ENCODE results near the gene TBC1D24. TPM values are rescaled to one million over a fixed set of nuclear protein-coding genes. Genes with fewer than 3 reads are reported as not detected.
"Not testable (repeated sequence)": the region's sequence is repeated elsewhere in the genome, so short reads cannot be mapped to it uniquely, and the experiment has no call there.

The TBC1D24 gene
- total RNA-seq, 8 experiments from 2014 or later: 12.3 to 23.5 (median 14.7) TPM

DNA sequence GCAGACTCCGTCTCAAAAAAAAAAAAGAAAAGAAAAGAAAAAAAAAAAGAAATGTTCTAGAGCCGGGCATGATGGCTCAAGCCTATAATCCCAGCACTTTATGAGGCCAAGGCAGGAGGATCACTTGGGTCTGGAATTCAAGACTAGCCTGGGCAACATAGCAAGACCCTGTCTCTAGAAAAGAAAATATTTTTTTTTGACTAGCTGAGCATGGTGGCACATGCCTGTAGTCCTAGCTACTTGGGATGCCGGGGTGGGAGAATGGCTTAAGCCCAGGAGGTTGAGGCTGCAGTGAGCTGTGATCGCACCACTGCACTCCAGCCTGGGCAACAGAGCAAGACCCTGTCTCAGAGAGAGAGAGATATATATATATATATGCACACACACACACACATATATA lies 39.7 kb upstream of the TBC1D24 start:
- in situ Hi-C loops (cut with MboI; ENCODE audit: low pct_unique_long_range_greater_than_20kb in 2 of 9, low sequenced_read_pairs in 9 of 9, unreplicated experiment in 9 of 9): loop anchor here in 1 of 9 experiments (25.0 kb wide), 1 partner anchor 98 kb away; the partner anchor contains the start of gene ABCA3

GRCh38 chr16:2436110-2436509 lies 38.8 kb upstream of the TBC1D24 start:
- WGBS, 10 experiments: 90 to 100% (median 97%) methylated on average over 1 to 6 of the region's 9 CpGs; no CpG with 5 or more reads in 3 of the 10 experiments
- in situ Hi-C loops (cut with MboI; ENCODE audit: low pct_unique_long_range_greater_than_20kb in 2 of 9, low sequenced_read_pairs in 9 of 9, unreplicated experiment in 9 of 9): loop anchor here in 1 of 9 experiments (25.0 kb wide), 1 partner anchor 99 kb away; the partner anchor contains the start of gene ABCA3
- Histone ChIP-seq H3K4me1 (replicated peaks in 1 of 2) (peaks cover 2% of the 10 kb centered on the region in 2 donors), H3K27ac (no peak overlapping the region), H3K4me3 (no peak overlapping the region)
- no peak for ATAC-seq (replicated peaks in 6 of 8)

More for the DNA sequence above, 39.7 kb upstream of the TBC1D24 start:
- not testable (repeated sequence) for H3K27ac ChIP-seq; H3K4me3 ChIP-seq; H3K4me1 ChIP-seq (replicated peaks in 1 of 2); ATAC-seq (replicated peaks in 6 of 8)
- 88 to 100% (median 90%) methylated on average over 2 to 3 of the region's 4 CpGs; no CpG with 5 or more reads in 5 of the 10 experiments for WGBS, 10 experiments

DNA sequence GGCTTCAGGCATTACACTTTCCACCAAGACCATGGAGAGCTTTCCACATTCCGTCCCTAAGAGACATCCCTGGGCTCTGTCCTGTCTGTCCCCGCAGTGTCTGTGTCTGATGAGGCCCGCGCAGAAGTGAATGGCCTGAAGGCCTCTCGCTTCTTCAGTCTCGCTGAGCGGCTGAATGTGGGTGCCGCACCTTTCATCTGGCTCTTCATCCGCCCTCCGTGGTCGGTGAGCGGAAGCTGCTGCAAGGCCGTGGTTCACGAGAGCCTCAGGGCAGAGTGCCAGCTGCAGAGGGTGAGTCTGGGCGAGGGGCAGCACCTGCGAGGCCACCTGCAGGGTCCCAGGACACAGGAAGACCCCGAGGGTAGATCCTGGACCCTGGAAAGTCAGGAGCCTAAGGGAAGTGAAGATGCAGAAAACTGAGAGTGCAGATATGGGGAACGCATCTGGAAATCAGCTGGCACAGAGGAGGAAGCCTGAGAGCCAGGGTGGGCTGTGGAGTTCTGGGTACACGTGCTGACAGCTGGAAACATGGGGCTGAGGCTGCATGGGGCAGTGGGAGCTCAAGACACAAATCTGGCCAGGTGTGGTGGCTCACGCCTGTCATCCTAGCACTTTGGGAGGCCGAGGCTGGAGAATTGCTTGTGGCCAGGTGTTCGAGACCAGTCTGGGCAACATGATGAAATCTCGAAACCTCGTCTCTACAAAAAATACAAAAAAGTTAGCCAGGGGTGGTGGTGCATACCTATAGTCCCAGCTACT lies 37.7 kb upstream of the TBC1D24 start:
- no peak for ATAC-seq (replicated peaks in 6 of 8)
- no peaks in the 10 kb centered on the region for H3K4me1 ChIP-seq (replicated peaks in 1 of 2)
- WGBS, 10 experiments: 89 to 100% (median 98%) methylated on average over 1 to 16 of the region's 24 CpGs; no CpG with 5 or more reads in 3 of the 10 experiments
- no peak overlapping the region for H3K27ac ChIP-seq
- in situ Hi-C loops (cut with MboI; ENCODE audit: low pct_unique_long_range_greater_than_20kb in 2 of 9, low sequenced_read_pairs in 9 of 9, unreplicated experiment in 9 of 9): loop anchor here in 1 of 9 experiments (25.0 kb wide), 1 partner anchor 100 kb away; the partner anchor contains the start of gene ABCA3
- H3K4me3 ChIP-seq: no peak overlapping the region

DNA sequence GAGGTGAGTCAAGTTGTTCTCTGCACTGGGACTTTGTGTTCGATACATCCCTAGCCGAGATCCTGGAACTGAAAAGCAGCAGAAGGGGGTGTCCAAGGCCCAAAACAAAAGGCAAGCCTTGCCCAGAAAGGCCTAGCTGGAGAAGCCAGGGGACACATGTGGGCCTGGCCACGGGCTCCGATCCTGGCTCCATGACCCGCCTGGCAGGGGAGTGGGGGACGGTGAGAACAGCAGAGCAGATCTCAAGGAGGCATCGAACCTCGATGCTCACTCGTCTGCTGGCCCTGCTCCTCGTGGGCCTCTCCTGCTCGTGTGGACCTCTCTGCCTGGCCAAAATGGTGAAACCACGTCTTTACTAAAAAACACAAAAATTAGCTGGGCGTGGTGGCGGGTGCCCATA lies 36.8 kb upstream of the TBC1D24 start:
- Histone ChIP-seq H3K4me3 (no peak overlapping the region), H3K4me1 (replicated peaks in 1 of 2) (no peaks in the 10 kb centered on the region), H3K27ac (no peak overlapping the region)
- 80 to 100% (median 97%) methylated on average over 1 to 12 of the region's 14 CpGs; no CpG with 5 or more reads in 3 of the 10 experiments for WGBS, 10 experiments
- in situ Hi-C loops (cut with MboI; ENCODE audit: low pct_unique_long_range_greater_than_20kb in 2 of 9, low sequenced_read_pairs in 9 of 9, unreplicated experiment in 9 of 9): loop anchor here in 1 of 9 experiments (25.0 kb wide), 1 partner anchor 101 kb away; the partner anchor contains the start of gene ABCA3
- ATAC-seq (replicated peaks in 6 of 8): no peak

GRCh38 chr16:2439598-2439997 lies 35.3 kb upstream of the TBC1D24 start:
- Histone ChIP-seq H3K27ac (no peak overlapping the region), H3K4me1 (replicated peaks in 1 of 2) (no peaks in the 10 kb centered on the region), H3K4me3 (no peak overlapping the region)
- in situ Hi-C loops (cut with MboI; ENCODE audit: low pct_unique_long_range_greater_than_20kb in 2 of 9, low sequenced_read_pairs in 9 of 9, unreplicated experiment in 9 of 9): loop anchor here in 1 of 9 experiments (25.0 kb wide), 1 partner anchor 102 kb away; the partner anchor contains the start of gene ABCA3
- WGBS, 10 experiments: 95 to 100% (median 100%) methylated on average over 1 to 10 of the region's 11 CpGs; no CpG with 5 or more reads in 4 of the 10 experiments
- no peak for ATAC-seq (replicated peaks in 6 of 8)

- not testable (repeated sequence) for ATAC-seq (replicated peaks in 6 of 8); H3K4me3 ChIP-seq; H3K4me1 ChIP-seq (replicated peaks in 1 of 2); H3K27ac ChIP-seq
- WGBS, 10 experiments: 57 to 100% (median 91%) methylated on average over 1 to 10 of the region's 15 CpGs; no CpG with 5 or more reads in 2 of the 10 experiments
- in situ Hi-C loops (cut with MboI; ENCODE audit: low pct_unique_long_range_greater_than_20kb in 2 of 9, low sequenced_read_pairs in 9 of 9, unreplicated experiment in 9 of 9): loop anchor here in 1 of 9 experiments (25.0 kb wide), 1 partner anchor 104 kb away; the partner anchor contains the start of gene ABCA3
These were observed 33.7 kb upstream of the TBC1D24 start for GRCh38 chr16:2441143-2441804.

- no peak overlapping the region for H3K4me3 ChIP-seq
- peak in 5 of 8 experiments; percentile 52 to 85 (median 63) for ATAC-seq (replicated peaks in 6 of 8)
- in situ Hi-C loops (cut with MboI; ENCODE audit: low pct_unique_long_range_greater_than_20kb in 2 of 9, low sequenced_read_pairs in 9 of 9, unreplicated experiment in 9 of 9): loop anchor here in 1 of 9 experiments (25.0 kb wide), 1 partner anchor 106 kb away; the partner anchor contains the start of gene ABCA3
- WGBS, 10 experiments: 38 to 100% (median 94%) methylated on average over 1 to 8 of the region's 9 CpGs; no CpG with 5 or more reads in 2 of the 10 experiments
- no peak overlapping the region for H3K27ac ChIP-seq
- H3K4me1 ChIP-seq (replicated peaks in 1 of 2): no peaks in the 10 kb centered on the region
These were observed 31.4 kb upstream of the TBC1D24 start for GRCh38 chr16:2443555-2443954.

- H3K4me1 ChIP-seq (replicated peaks in 1 of 2): no peaks in the 10 kb centered on the region
- H3K4me3 ChIP-seq: no peak overlapping the region
- ATAC-seq (replicated peaks in 6 of 8): no peak
- in situ Hi-C loops (cut with MboI; ENCODE audit: low pct_unique_long_range_greater_than_20kb in 2 of 9, low sequenced_read_pairs in 9 of 9, unreplicated experiment in 9 of 9): loop anchor here in 1 of 9 experiments (25.0 kb wide), 1 partner anchor 111 kb away; the partner anchor contains the start of gene ABCA3
- H3K27ac ChIP-seq: no peak overlapping the region
- whole genome bisulfite sequencing, 10 experiments: 40 to 100% (median 95%) methylated on average over 1 to 4 of the region's 11 CpGs; no CpG with 5 or more reads in 1 of the 10 experiments
These were observed 26.9 kb upstream of the TBC1D24 start for GRCh38 chr16:2447920-2448583.

GRCh38 chr16:2449118-2449517 lies 25.8 kb upstream of the TBC1D24 start:
- Histone ChIP-seq H3K4me3 (no peak overlapping the region), H3K27ac (no peak overlapping the region), H3K4me1 (replicated peaks in 1 of 2) (no peaks in the 10 kb centered on the region)
- WGBS, 10 experiments: 94 to 100% (median 98%) methylated on average over 3 to 9 of the region's 25 CpGs; no CpG with 5 or more reads in 5 of the 10 experiments
- no peak for ATAC-seq (replicated peaks in 6 of 8)
- in situ Hi-C loops (cut with MboI; ENCODE audit: low pct_unique_long_range_greater_than_20kb in 2 of 9, low sequenced_read_pairs in 9 of 9, unreplicated experiment in 9 of 9): loop anchor here in 1 of 9 experiments (25.0 kb wide), 1 partner anchor 112 kb away; the partner anchor contains the start of gene ABCA3

DNA sequence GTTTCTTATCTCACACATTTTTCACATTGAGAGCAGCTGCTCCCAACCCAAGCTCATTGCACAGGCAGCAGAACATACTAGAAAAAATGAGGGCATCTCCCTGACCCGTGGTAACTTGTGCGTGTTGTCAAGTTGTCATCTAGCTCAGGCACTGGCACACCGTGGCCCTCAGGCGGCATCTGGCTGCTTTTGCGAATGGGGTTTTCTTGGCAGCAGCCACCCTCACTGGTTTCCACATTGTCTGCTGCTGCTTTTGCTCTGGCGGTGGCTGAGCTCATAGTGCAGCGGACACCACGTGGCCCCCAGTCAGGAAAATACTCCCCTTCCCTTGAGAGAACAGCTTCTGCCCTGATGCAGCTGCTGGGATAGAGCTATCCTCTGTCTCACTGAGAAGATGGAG lies 24.4 kb upstream of the TBC1D24 start:
- in situ Hi-C loops (cut with MboI; ENCODE audit: low pct_unique_long_range_greater_than_20kb in 2 of 9, low sequenced_read_pairs in 9 of 9, unreplicated experiment in 9 of 9): no loop called here
- WGBS, 10 experiments: 81 to 100% (median 96%) methylated on average over 2 to 4 of the region's 8 CpGs; no CpG with 5 or more reads in 3 of the 10 experiments
- Histone ChIP-seq H3K27ac (no peak overlapping the region), H3K4me1 (replicated peaks in 1 of 2) (no peaks in the 10 kb centered on the region), H3K4me3 (no peak overlapping the region)
- no peak for ATAC-seq (replicated peaks in 6 of 8)

GRCh38 chr16:2450975-2451381 lies 23.9 kb upstream of the TBC1D24 start:
- H3K4me3 ChIP-seq: no peak overlapping the region
- no peak for ATAC-seq (replicated peaks in 6 of 8)
- no CpG with 5 or more reads among the region's 19 CpGs for whole genome bisulfite sequencing, 10 experiments
- in situ Hi-C loops (cut with MboI; ENCODE audit: low pct_unique_long_range_greater_than_20kb in 2 of 9, low sequenced_read_pairs in 9 of 9, unreplicated experiment in 9 of 9): no loop called here
- H3K4me1 ChIP-seq (replicated peaks in 1 of 2): no peaks in the 10 kb centered on the region
- no peak overlapping the region for H3K27ac ChIP-seq

- in situ Hi-C loops (cut with MboI; ENCODE audit: low pct_unique_long_range_greater_than_20kb in 2 of 9, low sequenced_read_pairs in 9 of 9, unreplicated experiment in 9 of 9): no loop called here
- ATAC-seq (replicated peaks in 6 of 8): no peak
- no peaks in the 10 kb centered on the region for H3K4me1 ChIP-seq (replicated peaks in 1 of 2)
- H3K27ac ChIP-seq: no peak overlapping the region
- WGBS, 10 experiments: 100% methylated on average over 1 of the region's 18 CpGs; no CpG with 5 or more reads in 9 of the 10 experiments
- H3K4me3 ChIP-seq: no peak overlapping the region
These were observed 23.0 kb upstream of the TBC1D24 start for GRCh38 chr16:2451851-2452320.
